GM20431 (cell line): ENCODE data around the gene SYCP3.
"Not testable (repeated sequence)": the region's sequence is repeated elsewhere in the genome, so short reads cannot be mapped to it uniquely, and the experiment has no call there.

Experiments used
- in situ Hi-C: fragments of 300-500 bp; cut with MseI, MboI; formaldehyde crosslinking; loops from one replicate; pipeline ENCODE4 v1.15.0; 2020; ENCODE audit warnings: low sequenced_read_pairs; ENCODE audit not compliant: unreplicated experiment

The SYCP3 gene

DNA sequence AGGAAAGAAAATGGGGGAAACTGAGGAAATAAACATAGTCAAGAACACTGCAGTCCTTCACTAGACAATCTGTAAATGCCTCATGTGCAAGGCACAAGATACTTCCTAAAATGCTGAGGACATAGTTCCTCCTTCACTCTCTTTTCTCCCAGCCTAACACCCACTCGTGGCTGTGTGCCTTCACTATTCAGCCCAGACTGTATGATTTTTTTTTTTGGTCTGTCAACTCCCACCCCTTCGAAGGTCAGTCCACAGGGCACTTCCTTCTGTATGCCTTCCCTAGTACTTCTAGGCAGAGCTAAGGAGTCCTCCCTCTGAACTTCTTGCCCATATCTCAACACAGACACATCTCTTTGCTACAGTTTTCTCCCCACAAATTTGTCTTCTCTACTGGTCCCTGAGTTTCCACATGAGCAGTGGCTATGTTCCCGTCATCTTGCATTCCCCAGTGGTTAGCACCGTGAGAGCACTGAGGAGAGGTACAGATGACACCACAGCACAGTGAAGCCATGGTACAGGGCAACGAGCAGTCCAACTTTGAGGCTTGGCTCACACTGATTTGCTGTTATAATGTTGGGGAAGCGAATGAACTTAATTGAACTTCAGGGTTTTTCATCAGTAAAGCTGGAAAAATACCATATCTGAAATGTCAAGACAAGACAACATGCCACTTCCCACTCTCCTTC is 24.1 kb upstream of the SYCP3 start:
- in situ Hi-C loops, result no loop called here

DNA sequence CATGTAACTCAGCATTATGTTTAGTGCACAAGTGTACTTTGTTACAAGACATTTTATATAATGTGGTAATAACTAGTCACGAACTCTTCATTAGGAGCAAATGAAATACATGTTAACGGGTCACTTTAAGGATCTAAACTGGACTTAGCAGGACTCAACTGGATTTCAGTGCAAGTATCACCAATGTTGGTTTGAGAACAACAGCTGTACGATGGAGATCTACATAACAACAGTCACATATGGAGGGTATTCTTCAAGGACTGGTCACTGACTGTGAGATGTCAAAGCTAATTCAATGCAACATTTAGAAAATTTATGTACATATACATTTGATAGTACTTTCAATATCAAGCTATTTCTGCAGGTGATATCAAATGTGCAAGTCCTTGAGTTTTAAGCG is 22.5 kb upstream of the SYCP3 start:
- in situ Hi-C loops, result no loop called here

GRCh38 chr12:101761350-101761749 is 22.1 kb upstream of the SYCP3 start:
- in situ Hi-C loops, result no loop called here

DNA sequence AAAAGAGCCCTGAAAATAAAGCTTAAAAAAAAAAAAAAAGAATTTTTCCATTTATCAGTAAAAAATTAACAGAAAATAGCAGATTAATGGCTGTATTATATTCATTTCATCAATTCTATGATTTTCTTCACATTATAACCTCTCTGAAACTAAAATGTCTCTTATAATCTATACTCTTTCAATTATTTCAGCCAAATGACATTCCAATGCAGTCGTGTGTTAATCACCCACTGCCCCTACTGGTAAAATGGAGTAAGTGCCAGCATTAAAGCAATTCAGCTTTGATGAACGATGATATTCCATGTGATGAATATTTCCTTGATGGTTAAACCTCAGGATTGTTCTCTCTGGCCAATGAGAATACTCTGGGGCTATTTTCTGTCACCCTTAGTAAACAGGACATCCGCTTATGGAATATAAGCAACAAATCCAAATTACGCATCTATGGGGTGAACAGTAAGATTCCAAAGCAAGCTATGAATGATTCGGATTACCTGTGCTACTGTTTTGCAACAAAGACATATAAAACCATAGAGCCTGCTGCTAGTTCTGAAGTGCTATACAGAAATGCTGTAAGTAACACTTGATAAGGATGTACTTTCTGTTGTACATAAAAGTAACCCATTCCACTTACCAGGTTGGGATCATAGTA is 20.3 kb upstream of the SYCP3 start:
- in situ Hi-C loops, result loop anchor here (10.0 kb wide), 1 partner anchor 335 kb away; no protein-coding TSS in a partner anchor

- in situ Hi-C loops, result loop anchor here (10.0 kb wide), 1 partner anchor 325 kb away; no protein-coding TSS in a partner anchor
These were observed 10.9 kb upstream of the SYCP3 start for GRCh38 chr12:101750152-101750551.

DNA sequence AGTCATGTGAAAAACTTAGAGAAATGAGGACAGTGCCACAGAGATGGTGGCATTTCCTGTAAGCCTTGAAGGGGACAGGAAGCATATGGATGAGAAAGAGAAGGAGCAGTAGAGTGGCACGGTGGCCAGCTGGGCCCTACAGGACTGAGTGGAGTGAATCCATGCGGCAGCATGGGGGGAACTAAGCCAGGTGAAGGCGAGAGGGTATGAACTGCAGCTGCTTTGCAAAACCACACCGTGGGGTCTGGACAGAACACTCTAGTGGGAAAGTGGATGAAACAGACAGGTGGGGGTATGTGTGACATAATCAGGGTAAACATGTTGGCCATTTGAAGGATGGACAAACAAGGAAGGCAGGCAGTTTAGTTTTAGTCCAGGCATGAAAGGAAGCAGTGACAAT is 10.4 kb upstream of the SYCP3 start:
- in situ Hi-C loops, result loop anchor here (10.0 kb wide), 1 partner anchor 325 kb away; no protein-coding TSS in a partner anchor

GRCh38 chr12:101748907-101749306 is 9.6 kb upstream of the SYCP3 start:
- in situ Hi-C loops, result no loop called here

DNA sequence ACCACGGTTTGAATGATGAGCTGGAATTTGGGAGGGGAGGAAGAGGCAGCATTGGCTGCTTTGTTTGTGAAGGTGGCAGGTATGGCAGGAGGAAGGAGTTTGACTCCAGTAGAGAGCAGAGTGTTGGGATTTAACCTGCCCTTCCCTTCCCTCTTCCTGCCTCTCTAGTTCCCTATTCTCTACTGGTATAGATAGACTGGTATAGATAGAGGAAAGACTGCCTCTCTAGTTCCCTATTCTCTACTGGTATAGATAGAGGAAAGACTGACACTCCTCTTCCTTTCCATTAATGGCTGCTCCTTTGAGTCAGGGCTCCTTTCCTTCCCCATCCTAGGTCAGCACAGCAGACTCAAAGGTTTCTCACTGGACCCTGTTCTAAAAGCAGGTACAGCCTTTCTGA is 8.4 kb upstream of the SYCP3 start:
- in situ Hi-C loops, result no loop called here

- in situ Hi-C loops, result no loop called here
These were observed 7.4 kb upstream of the SYCP3 start for GRCh38 chr12:101746661-101747060.

DNA sequence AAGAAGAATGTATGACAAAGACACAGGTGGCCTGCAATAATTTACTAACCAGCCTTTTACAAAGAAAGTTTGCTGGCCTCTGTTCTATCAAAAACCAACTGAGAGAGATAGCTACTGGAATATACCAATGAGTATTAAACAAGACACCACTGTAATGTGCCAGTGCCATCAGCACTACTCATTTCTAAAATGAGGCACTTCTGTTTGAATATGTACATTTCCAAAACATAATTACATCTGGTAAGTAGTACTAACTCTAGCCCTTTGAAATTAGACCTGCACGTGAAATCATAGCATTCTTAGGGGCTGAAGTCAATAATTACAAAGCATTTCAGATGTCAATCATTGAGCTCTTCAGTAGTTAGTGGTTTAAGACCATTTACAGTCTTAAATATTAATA is 6.9 kb upstream of the SYCP3 start:
- in situ Hi-C loops, result no loop called here

- in situ Hi-C loops, result no loop called here
These were observed 6.2 kb upstream of the SYCP3 start for GRCh38 chr12:101745481-101745880.

GRCh38 chr12:101743724-101744472 is 4.6 kb upstream of the SYCP3 start:
- in situ Hi-C loops, result no loop called here

GRCh38 chr12:101743242-101743641 is 4.0 kb upstream of the SYCP3 start:
- in situ Hi-C loops, result no loop called here

- in situ Hi-C loops, result no loop called here
These were observed 1.7 kb upstream of the SYCP3 start for GRCh38 chr12:101740980-101741379.

- in situ Hi-C loops, result no loop called here
These were observed 1.3 kb upstream of the SYCP3 start for GRCh38 chr12:101740566-101740965.

- in situ Hi-C loops, result no loop called here
These were observed 1.8 kb downstream of the SYCP3 start for GRCh38 chr12:101737476-101737875.

- in situ Hi-C loops, result not testable (repeated sequence)
These were observed 4.8 kb downstream of the SYCP3 start for GRCh38 chr12:101734482-101734881.

DNA sequence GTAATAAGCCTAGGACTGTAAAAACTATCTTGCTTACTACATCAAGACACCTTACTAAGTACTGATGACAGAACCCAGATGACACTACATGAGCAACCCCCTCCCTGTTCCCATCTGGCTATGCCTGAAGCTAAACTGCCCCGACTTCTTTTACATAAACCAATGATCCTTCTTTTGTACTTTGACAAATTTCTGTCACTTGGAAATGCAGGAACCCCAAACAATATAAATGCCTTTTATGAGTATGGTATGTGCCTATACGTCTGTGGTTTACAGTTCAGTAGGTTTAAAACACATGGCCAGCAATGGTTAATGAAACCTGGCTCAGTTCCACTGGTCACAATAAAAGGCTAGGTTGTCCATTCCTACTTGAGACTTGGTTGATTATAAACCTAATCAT is 6.1 kb downstream of the SYCP3 start:
- in situ Hi-C loops, result no loop called here

DNA sequence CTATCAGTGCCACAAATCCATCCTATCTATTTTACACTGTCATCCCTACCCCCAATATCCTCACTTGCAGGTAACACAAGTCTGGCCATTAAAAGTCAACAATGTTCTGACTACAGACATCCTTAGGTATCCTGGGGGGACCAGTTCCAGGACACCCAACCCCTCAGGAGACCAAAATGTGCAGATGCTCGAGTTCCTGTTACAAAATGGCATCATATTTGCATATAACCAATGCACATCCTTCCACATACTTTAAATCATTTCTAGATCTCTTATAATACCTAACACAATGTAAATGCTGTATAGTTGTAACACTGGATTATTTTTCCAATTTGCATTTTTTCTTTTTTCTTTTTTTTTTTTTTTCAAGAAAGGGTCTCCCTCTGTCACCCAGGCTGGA is 6.9 kb downstream of the SYCP3 start:
- in situ Hi-C loops, result no loop called here

DNA sequence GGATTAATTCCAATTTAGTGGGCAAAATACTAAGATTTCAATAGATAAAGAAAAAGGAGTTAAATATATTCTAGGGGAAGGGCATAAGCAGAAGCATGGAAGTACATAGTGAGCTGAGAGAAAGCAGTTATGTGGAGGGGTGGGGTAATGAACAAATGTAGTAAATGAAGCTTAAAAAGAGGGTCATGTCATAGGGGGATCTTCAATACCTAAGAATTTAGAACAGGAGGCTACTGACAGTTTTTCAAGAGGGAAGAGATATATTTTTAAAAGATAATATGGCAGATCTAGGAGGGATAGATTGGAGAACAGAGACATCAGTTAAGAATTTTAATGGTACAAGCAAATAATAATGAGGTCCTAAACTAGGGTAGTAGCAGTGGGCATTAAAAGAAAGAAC is 9.4 kb downstream of the SYCP3 start:
- in situ Hi-C loops, result no loop called here

- in situ Hi-C loops, result no loop called here
These were observed 12.2 kb downstream of the SYCP3 start for GRCh38 chr12:101727098-101727497.
